Measurements from ENCODE around the gene R3HDM2. TPM values are rescaled to one million over a fixed set of nuclear protein-coding genes. Genes with fewer than 3 reads are reported as not detected.
A peak's percentile ranks its signal among the peaks of the same experiment; 100 is the strongest.

R3HDM2 gene
- total and polyA plus RNA-seq, 4 donors, result 7.4 to 28.9 (median 15.1) TPM

DNA sequence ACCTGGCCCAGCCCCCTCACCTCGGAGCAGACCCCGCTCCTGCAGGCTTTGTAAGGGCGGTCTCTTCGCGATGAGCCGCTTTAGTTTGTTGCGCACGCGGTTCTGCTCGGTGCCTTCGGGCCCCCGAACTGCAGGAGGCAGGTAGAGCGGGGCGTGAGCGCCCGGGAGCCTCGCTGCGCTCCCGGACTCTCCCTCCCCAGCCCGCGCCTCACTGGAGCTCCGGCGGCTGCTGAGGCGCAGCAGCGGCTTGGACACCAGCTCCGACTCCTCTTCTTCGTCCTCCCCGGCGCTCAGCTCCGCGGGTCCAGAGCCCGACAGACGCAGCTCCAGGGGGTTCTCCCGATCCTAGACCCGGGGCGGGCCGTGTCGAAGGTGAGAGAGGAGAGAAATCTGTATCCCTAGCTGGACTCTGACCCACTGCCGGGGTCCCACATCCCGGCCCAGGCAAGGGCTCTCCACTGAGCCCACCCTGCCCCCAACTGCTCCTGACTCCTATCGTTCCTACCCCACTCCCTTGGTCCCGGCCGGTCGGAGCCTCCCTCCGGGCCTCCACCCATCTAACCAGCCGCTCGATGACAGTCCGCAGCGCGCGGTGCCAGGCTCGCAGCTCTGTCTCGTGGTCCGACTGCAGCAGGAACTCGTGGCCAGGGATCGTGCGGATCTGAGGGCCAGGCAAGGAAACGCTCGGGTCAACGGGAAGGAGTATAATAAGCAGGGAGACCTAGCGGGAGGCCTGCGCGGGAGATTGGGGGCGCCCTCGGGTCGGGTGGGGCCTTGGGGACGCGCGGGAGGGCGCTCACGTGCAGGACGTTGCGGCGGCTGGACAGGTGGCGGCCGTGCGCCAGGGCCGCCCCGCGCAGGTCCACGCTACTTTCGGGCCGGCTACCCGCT lies 44.7 kb upstream of the R3HDM2 start:
- Histone ChIP-seq H3K4me3 (ENCODE audit: low read depth in 1 of 3, low read length in 3 of 3) (peak overlapping the region in 2 of 3 donors; percentile 37 to 43), H3K9me3 (ENCODE audit: control insufficient read depth in 4 of 4, low read length in 3 of 4) (no peaks in the 10 kb centered on the region), H3K27ac (ENCODE audit: low read depth in 1 of 2, low read length in 2 of 2) (no peak overlapping the region), H3K4me1 (ENCODE audit: control insufficient read depth in 4 of 4, insufficient read depth in 4 of 4, low read length in 3 of 4) (peaks cover 4 to 18% (median 12%) of the 10 kb centered on the region in 4 donors), H3K27me3 (ENCODE audit: control insufficient read depth in 4 of 4, insufficient read depth in 4 of 4, low read length in 3 of 4) (peaks cover 0 to 6% (median 3%) of the 10 kb centered on the region in 4 donors), H3K9ac (ENCODE audit: low read depth in 1 of 2, low read length in 2 of 2) (no peak overlapping the region), H3K36me3 (ENCODE audit: control insufficient read depth in 4 of 4, insufficient read depth in 3 of 4, low read depth in 1 of 4, low read length in 3 of 4) (peaks cover 0 to 2% (median 0%) of the 10 kb centered on the region in 4 donors)
- WGBS, result 8% methylated on average over 84 of the region's 84 CpGs
- TF ChIP-seq RAD21 (IDR thresholded peaks at IDR 0.05) (no peak), FOXA2 (IDR thresholded peaks at IDR 0.05) (no peak), FOXA1 (IDR thresholded peaks at IDR 0.05) (no peak), EGR1 (IDR thresholded peaks at IDR 0.05; ENCODE audit: low read depth in 2 of 2) (no peak), YY1 (IDR thresholded peaks at IDR 0.05) (no peak), TAF1 (conservative IDR thresholded peaks at IDR 0.05) (no peak), SP1 (IDR thresholded peaks at IDR 0.05) (no peak)
- TF ChIP-seq, protein P1, sequence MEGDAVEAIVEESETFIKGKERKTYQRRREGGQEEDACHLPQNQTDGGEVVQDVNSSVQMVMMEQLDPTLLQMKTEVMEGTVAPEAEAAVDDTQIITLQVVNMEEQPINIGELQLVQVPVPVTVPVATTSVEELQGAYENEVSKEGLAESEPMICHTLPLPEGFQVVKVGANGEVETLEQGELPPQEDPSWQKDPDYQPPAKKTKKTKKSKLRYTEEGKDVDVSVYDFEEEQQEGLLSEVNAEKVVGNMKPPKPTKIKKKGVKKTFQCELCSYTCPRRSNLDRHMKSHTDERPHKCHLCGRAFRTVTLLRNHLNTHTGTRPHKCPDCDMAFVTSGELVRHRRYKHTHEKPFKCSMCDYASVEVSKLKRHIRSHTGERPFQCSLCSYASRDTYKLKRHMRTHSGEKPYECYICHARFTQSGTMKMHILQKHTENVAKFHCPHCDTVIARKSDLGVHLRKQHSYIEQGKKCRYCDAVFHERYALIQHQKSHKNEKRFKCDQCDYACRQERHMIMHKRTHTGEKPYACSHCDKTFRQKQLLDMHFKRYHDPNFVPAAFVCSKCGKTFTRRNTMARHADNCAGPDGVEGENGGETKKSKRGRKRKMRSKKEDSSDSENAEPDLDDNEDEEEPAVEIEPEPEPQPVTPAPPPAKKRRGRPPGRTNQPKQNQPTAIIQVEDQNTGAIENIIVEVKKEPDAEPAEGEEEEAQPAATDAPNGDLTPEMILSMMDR (IDR thresholded peaks at IDR 0.05; ENCODE audit: low read depth, low read length, missing input control), result no peak
- TF ChIP-seq, protein P2, sequence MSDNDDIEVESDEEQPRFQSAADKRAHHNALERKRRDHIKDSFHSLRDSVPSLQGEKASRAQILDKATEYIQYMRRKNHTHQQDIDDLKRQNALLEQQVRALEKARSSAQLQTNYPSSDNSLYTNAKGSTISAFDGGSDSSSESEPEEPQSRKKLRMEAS (IDR thresholded peaks at IDR 0.05), result no peak
- no peak for DNase-seq (ENCODE audit: low spot score)

DNA sequence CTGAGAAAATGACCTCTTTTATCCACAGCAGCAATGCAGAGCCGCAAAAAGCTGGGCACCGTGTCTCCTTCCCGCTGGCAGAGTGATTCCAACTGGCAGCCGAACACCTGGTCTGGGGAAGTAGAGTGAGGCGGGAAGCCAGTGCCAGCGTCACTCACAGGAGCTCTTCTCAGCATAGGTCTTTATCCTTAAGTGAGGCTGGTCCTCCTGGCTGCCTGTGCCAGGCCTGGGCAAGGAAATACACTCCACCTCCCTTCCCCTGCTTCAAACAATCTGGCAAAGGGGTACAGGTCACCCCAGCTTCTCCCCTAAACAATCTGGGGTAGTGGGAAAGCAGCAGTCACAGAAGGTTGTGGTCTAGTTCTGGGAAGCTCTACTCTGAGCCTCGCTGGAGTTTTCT lies 44.0 kb upstream of the R3HDM2 start:
- no peak for DNase-seq (ENCODE audit: low spot score)
- Histone ChIP-seq H3K4me3 (ENCODE audit: low read depth in 1 of 3, low read length in 3 of 3) (no peak overlapping the region), H3K36me3 (ENCODE audit: control insufficient read depth in 4 of 4, insufficient read depth in 3 of 4, low read depth in 1 of 4, low read length in 3 of 4) (peaks cover 0 to 2% (median 0%) of the 10 kb centered on the region in 4 donors), H3K27ac (ENCODE audit: low read depth in 1 of 2, low read length in 2 of 2) (no peak overlapping the region), H3K9me3 (ENCODE audit: control insufficient read depth in 4 of 4, low read length in 3 of 4) (no peaks in the 10 kb centered on the region), H3K4me1 (ENCODE audit: control insufficient read depth in 4 of 4, insufficient read depth in 4 of 4, low read length in 3 of 4) (peaks cover 4 to 20% (median 14%) of the 10 kb centered on the region in 4 donors), H3K9ac (ENCODE audit: low read depth in 1 of 2, low read length in 2 of 2) (no peak overlapping the region), H3K27me3 (ENCODE audit: control insufficient read depth in 4 of 4, insufficient read depth in 4 of 4, low read length in 3 of 4) (peaks cover 0 to 6% (median 3%) of the 10 kb centered on the region in 4 donors)
- TF ChIP-seq RXRA (IDR thresholded peaks at IDR 0.05), result no peak
- TF ChIP-seq, protein P1 (IDR thresholded peaks at IDR 0.05; ENCODE audit: low read depth, low read length, missing input control), result no peak
- TF ChIP-seq GABPA (IDR thresholded peaks at IDR 0.05 in 1 of 2, conservative IDR thresholded peaks at IDR 0.05 in 1 of 2), result no peak
- TF ChIP-seq HNF4A (conservative IDR thresholded peaks at IDR 0.05), result no peak
- TF ChIP-seq, protein P3, sequence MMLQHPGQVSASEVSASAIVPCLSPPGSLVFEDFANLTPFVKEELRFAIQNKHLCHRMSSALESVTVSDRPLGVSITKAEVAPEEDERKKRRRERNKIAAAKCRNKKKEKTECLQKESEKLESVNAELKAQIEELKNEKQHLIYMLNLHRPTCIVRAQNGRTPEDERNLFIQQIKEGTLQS (IDR thresholded peaks at IDR 0.05), result no peak
- no peak for TF ChIP-seq YY1 (IDR thresholded peaks at IDR 0.05)
- TF ChIP-seq HNF4G (IDR thresholded peaks at IDR 0.05), result no peak
- TF ChIP-seq, protein P4, sequence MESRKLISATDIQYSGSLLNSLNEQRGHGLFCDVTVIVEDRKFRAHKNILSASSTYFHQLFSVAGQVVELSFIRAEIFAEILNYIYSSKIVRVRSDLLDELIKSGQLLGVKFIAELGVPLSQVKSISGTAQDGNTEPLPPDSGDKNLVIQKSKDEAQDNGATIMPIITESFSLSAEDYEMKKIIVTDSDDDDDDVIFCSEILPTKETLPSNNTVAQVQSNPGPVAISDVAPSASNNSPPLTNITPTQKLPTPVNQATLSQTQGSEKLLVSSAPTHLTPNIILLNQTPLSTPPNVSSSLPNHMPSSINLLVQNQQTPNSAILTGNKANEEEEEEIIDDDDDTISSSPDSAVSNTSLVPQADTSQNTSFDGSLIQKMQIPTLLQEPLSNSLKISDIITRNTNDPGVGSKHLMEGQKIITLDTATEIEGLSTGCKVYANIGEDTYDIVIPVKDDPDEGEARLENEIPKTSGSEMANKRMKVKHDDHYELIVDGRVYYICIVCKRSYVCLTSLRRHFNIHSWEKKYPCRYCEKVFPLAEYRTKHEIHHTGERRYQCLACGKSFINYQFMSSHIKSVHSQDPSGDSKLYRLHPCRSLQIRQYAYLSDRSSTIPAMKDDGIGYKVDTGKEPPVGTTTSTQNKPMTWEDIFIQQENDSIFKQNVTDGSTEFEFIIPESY (IDR thresholded peaks at IDR 0.05), result no peak
- TF ChIP-seq, protein P5, sequence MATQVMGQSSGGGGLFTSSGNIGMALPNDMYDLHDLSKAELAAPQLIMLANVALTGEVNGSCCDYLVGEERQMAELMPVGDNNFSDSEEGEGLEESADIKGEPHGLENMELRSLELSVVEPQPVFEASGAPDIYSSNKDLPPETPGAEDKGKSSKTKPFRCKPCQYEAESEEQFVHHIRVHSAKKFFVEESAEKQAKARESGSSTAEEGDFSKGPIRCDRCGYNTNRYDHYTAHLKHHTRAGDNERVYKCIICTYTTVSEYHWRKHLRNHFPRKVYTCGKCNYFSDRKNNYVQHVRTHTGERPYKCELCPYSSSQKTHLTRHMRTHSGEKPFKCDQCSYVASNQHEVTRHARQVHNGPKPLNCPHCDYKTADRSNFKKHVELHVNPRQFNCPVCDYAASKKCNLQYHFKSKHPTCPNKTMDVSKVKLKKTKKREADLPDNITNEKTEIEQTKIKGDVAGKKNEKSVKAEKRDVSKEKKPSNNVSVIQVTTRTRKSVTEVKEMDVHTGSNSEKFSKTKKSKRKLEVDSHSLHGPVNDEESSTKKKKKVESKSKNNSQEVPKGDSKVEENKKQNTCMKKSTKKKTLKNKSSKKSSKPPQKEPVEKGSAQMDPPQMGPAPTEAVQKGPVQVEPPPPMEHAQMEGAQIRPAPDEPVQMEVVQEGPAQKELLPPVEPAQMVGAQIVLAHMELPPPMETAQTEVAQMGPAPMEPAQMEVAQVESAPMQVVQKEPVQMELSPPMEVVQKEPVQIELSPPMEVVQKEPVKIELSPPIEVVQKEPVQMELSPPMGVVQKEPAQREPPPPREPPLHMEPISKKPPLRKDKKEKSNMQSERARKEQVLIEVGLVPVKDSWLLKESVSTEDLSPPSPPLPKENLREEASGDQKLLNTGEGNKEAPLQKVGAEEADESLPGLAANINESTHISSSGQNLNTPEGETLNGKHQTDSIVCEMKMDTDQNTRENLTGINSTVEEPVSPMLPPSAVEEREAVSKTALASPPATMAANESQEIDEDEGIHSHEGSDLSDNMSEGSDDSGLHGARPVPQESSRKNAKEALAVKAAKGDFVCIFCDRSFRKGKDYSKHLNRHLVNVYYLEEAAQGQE (IDR thresholded peaks at IDR 0.05), result no peak
- TF ChIP-seq, protein P2 (IDR thresholded peaks at IDR 0.05), result no peak
- 68% methylated on average over 7 of the region's 7 CpGs for WGBS

Data from liver (tissue), 9 donors.